K562 (cell line): ENCODE data around the gene SFI1. TPM values are rescaled to one million over a fixed set of nuclear protein-coding genes. Genes with fewer than 3 reads are reported as not detected.
"Not testable (repeated sequence)": the region's sequence is repeated elsewhere in the genome, so short reads cannot be mapped to it uniquely, and the experiment has no call there.

Experiments used
- ATAC-seq: fragments of 200-7000 bp; cut with Tn5 transposase; 3 replicates; pipeline ENCODE4 v1.9.1; 2020; ENCODE audit warnings: moderate library complexity
- BruUV-seq: library from RNA; stranded (reverse); fragments of 400-500 nt; replicated peaks from 2 replicates; lab custom pipeline; 2021; lab: Mats Ljungman, UMichigan
- CTCF ChIA-PET: fragments of 300-600 bp; formaldehyde crosslinking; extraction: SDS; loops from one replicate; lab custom pipeline; 2021; ENCODE audit warnings: low intra/inter-chr PET ratio; lab: Yijun Ruan, JAX
- POLR2A ChIA-PET: fragments of 300-600, 350-650 bp; sonication (Branson Sonifier 250); formaldehyde crosslinking; extraction: SDS; loops from one replicate; lab custom pipeline; 2021; ENCODE audit warnings: antibody characterized with exemption, inconsistent platforms; lab: Yijun Ruan, JAX
- DNase-seq, 4 experiments: peaks; one replicate each; pipeline versions ENCODE4 v3.0.0 to v3.0.0-alpha.2; 2011 to 2018; ENCODE audit warnings: low spot score in 3 of 4, mixed read lengths in 3 of 4; ENCODE audit errors: extremely low read depth in 1 of 4
- FAIRE-seq: peaks from 2 replicates; lab custom pipeline; 2011; peaks lifted over from hg19 to GRCh38; lab: Jason Lieb, UNC
- H2AFZ ChIP-seq: 2 replicates; pipeline ENCODE4 v1.6.0; 2011; ENCODE audit warnings: low read depth, low read length, control low read depth, inconsistent platforms
- H3K27ac ChIP-seq: fragments of 200-600 bp; 3 replicates; pipeline ENCODE4 v1.8.0; 2011; ENCODE audit warnings: low read depth, mild to moderate bottlenecking, control low read depth, inconsistent platforms, low read length, moderate library complexity, mixed read lengths; ENCODE audit errors: extremely low read depth
- H3K27me3 ChIP-seq, 2 experiments: fragments of 300-600 bp in 1 of 2; 2 replicates in 1 of 2; 3 replicates in 1 of 2; pipeline versions ENCODE4 v1.6.0 to v1.8.0; 2011; ENCODE audit warnings: inconsistent platforms in 2 of 2, low read length in 2 of 2, mild to moderate bottlenecking in 1 of 2, mixed read lengths in 1 of 2, moderate library complexity in 1 of 2; ENCODE audit not compliant: control insufficient read depth in 2 of 2, insufficient read depth in 2 of 2
- H3K36me3 ChIP-seq: fragments of 300-600 bp; 3 replicates; pipeline ENCODE4 v1.8.0; 2011; ENCODE audit warnings: mild to moderate bottlenecking, low read length, inconsistent platforms; ENCODE audit not compliant: control insufficient read depth, insufficient read depth
- H3K4me1 ChIP-seq, 2 experiments: fragments of 200-600 bp in 1 of 2; replicated peaks in 1 of 2; 2 replicates in 1 of 2; 3 replicates in 1 of 2; pipeline versions ENCODE4 v1.5.1 to v1.8.0; 2011; ENCODE audit warnings: inconsistent platforms in 2 of 2, low read length in 2 of 2, mild to moderate bottlenecking in 1 of 2, mixed read lengths in 1 of 2, moderate library complexity in 1 of 2; ENCODE audit not compliant: control insufficient read depth in 2 of 2, insufficient read depth in 2 of 2
- H3K4me2 ChIP-seq: 2 replicates; pipeline ENCODE4 v1.6.1; 2011; ENCODE audit warnings: low read length, control low read depth, inconsistent platforms, mixed read lengths; ENCODE audit not compliant: insufficient read depth
- H3K4me3 ChIP-seq: fragments of 200-600 bp; sonication (generic), shearing (Covaris generic); 2 replicates; pipeline ENCODE4 v1.5.1; 2016; ENCODE audit warnings: control low read depth, inconsistent platforms
- H3K79me2 ChIP-seq: fragments of 200-600 bp; 3 replicates; pipeline ENCODE4 v1.8.0; 2011; ENCODE audit warnings: low read length, inconsistent platforms; ENCODE audit not compliant: control insufficient read depth, insufficient read depth
- H3K9ac ChIP-seq, 2 experiments: 2 replicates each; pipeline versions ENCODE4 v1.6.0 to v1.6.1; 2011; ENCODE audit warnings: low read depth in 2 of 2, low read length in 2 of 2, control low read depth in 1 of 2, inconsistent platforms in 1 of 2, mild to moderate bottlenecking in 1 of 2, mixed read lengths in 1 of 2; ENCODE audit not compliant: insufficient read depth in 1 of 2
- H3K9me1 ChIP-seq: one replicate; pipeline ENCODE4 v1.6.0; 2011; ENCODE audit warnings: inconsistent platforms, mild to moderate bottlenecking, low read length, moderate library complexity; ENCODE audit not compliant: control insufficient read depth, insufficient read depth
- H3K9me3 ChIP-seq: replicated peaks from 2 replicates; pipeline ENCODE4 v1.5.1; 2011; ENCODE audit warnings: low read depth, low read length, inconsistent platforms; ENCODE audit not compliant: control insufficient read depth, insufficient read depth
- H4K20me1 ChIP-seq: replicated peaks from 2 replicates; pipeline ENCODE4 v1.6.1; 2011; ENCODE audit warnings: low read length, inconsistent platforms, mixed read lengths; ENCODE audit not compliant: control insufficient read depth, insufficient read depth
- AFF1 ChIP-seq, 2 experiments: fragments of 450-650 bp; IDR thresholded peaks; 2 replicates each; pipeline ENCODE4 v1.6.1; 2018; ENCODE audit warnings: mild to moderate bottlenecking in 2 of 2, low read depth in 1 of 2; ENCODE audit not compliant: partially characterized antibody in 2 of 2
- FUS ChIP-seq: fragments of 200-400 bp; formaldehyde crosslinking; optimal IDR thresholded peaks from 2 replicates; pipeline ENCODE3; 2017; ENCODE audit warnings: low read depth, low read length
- HINFP ChIP-seq: fragments of 450-650 bp; conservative IDR thresholded peaks from 2 replicates; pipeline ENCODE4 v1.6.1; 2016; ENCODE audit warnings: missing genetic modification characterization, low read depth, mild to moderate bottlenecking, control low read depth, missing compliant biosample characterization
- ZNF518B ChIP-seq: fragments of 250-450 bp; sonication (Bioruptor Pico); IDR thresholded peaks from 2 replicates; pipeline ENCODE4 v1.5.0; 2021; ENCODE audit warnings: mild to moderate bottlenecking, moderate library complexity
- in situ Hi-C: fragments of 300-500 bp; cut with MboI; formaldehyde crosslinking; loops from 4 replicates; pipeline ENCODE4 v1.15.0; 2018; ENCODE audit warnings: inconsistent platforms, mixed read lengths
- intact Hi-C: fragments of 100-400 bp; cut with micrococcal nuclease; formaldehyde crosslinking; loops from 2 replicates; pipeline ENCODE4 v1.14.2; 2022
- polyA plus RNA-seq, 8 experiments: library from polyadenylated mRNA; depleted of rRNA in 4 of 8; stranded (reverse) in 5 of 8; unstranded in 3 of 8; fragments of >200 nt; fragmentation: Nextera tagmentation in 2 of 8; fragmentation: Illumina TruSeq in 1 of 8; extraction: Ambion mirVana in 2 of 8; extraction: Trizol in 1 of 8; gene quantifications; 2 replicates each; pipeline versions ENCODE4 v1.2.1 to v1.2.3, GENCODE V29; 2011 to 2014; ENCODE audit warnings: inconsistent platforms in 1 of 8, missing spikeins in 1 of 8
- total RNA-seq, 7 experiments: library from RNA; depleted of rRNA in 6 of 7; stranded (reverse); fragments of >200 nt in 6 of 7; fragmentation: Illumina TruSeq in 2 of 7; extraction: Trizol in 2 of 7; gene quantifications; 2 replicates each; pipeline versions ENCODE4 v1.2.1 to v1.2.3, GENCODE V29; 2011 to 2021; ENCODE audit warnings: low replicate concordance in 1 of 7

Gene SFI1
- total and polyA plus RNA-seq, 9 of the 15 experiments (the other 6 are each of a cell fraction or from before 2014, with no cell fraction given), result 3.0 to 25.6 (median 14.1) TPM

- no peak for TF ChIP-seq ZNF518B (CRISPR knock-in tag)
- TF ChIP-seq FUS, result no peak
- TF ChIP-seq HINFP, result no peak
- TF ChIP-seq, all 486 proteins: peak for 0
Measured at GRCh38 chr22:31504282-31504681, 7.9 kb downstream of the SFI1 start (continued).

GRCh38 chr22:31507517-31507916, 11.2 kb downstream of the SFI1 start:
- H3K4me1 ChIP-seq, in situ Hi-C loops, POLR2A ChIA-PET, H3K9me3 ChIP-seq, H4K20me1 ChIP-seq, H3K79me2 ChIP-seq, H3K9ac ChIP-seq, intact Hi-C loops: not testable (repeated sequence)
- peak in 1 of 2 experiments; percentile 99 for TF ChIP-seq AFF1 (IDR thresholded peaks at IDR 0.05; ENCODE audit: low read depth in 1 of 2, partially characterized antibody in 2 of 2)
- TF ChIP-seq, all 486 proteins: peak for 1; not testable (repeated sequence) for 485
- DNase-seq, FAIRE-seq, CTCF ChIA-PET, H3K4me3 ChIP-seq, H2AFZ ChIP-seq, H3K4me2 ChIP-seq, ATAC-seq, H3K9me1 ChIP-seq, BruUV-seq, H3K27ac ChIP-seq, H3K27me3 ChIP-seq: not testable (repeated sequence)
- H3K36me3 ChIP-seq, result peaks cover 11% of the 10 kb centered on the region; the same call in 2 of the 3 replicates
